Progenitor cell of endocrine pancreas (in vitro differentiated cells): ENCODE results near the gene SOX8. TPM values are rescaled to one million over a fixed set of nuclear protein-coding genes. Genes with fewer than 3 reads are reported as not detected.
A peak's percentile ranks its signal among the peaks of the same experiment; 100 is the strongest.

ENCODE experiments used
- DNase-seq: peaks from one replicate; pipeline ENCODE4 v3.0.0; 2021; ENCODE audit warnings: low spot score; ENCODE audit not compliant: unreplicated experiment
- H3K27ac Mint-ChIP-seq: 2 replicates; pipeline ENCODE4 v1.8.0; 2021; ENCODE audit warnings: mild to moderate bottlenecking, moderate library complexity, mixed read lengths
- H3K27me3 Mint-ChIP-seq: 2 replicates; pipeline ENCODE4 v1.8.0; 2021; ENCODE audit warnings: mixed read lengths
- H3K36me3 Mint-ChIP-seq: 2 replicates; pipeline ENCODE4 v1.8.0; 2022; ENCODE audit warnings: mixed read lengths; ENCODE audit not compliant: insufficient read depth
- H3K4me1 Mint-ChIP-seq: 2 replicates; pipeline ENCODE4 v1.8.0; 2021; ENCODE audit warnings: low read depth, mixed read lengths
- H3K4me3 Mint-ChIP-seq: 2 replicates; pipeline ENCODE4 v1.8.0; 2021; ENCODE audit warnings: low read depth, mild to moderate bottlenecking, moderate library complexity, mixed read lengths
- H3K9me3 Mint-ChIP-seq: 2 replicates; pipeline ENCODE4 v1.8.0; 2021; ENCODE audit warnings: low read depth, mixed read lengths
- CTCF ChIP-seq: fragments of 200-600 bp; sonication (generic); IDR thresholded peaks from one replicate; pipeline ENCODE4 v1.5.0; 2021; ENCODE audit warnings: antibody characterized with exemption, mild to moderate bottlenecking; ENCODE audit not compliant: unreplicated experiment
- total RNA-seq: library from RNA; stranded (reverse); gene quantifications from 2 replicates; pipeline ENCODE4 v1.2.1, GENCODE V29; 2021

The SOX8 gene
- total RNA-seq, 1 donor from 2014 or later, result 6.7 TPM

GRCh38 chr16:983044-984030, 1.8 kb downstream of the SOX8 start:
- TF ChIP-seq CTCF, result no peak
- Mint-ChIP-seq H3K27me3 (peaks cover 33% of the 10 kb centered on the region), H3K4me1 (peaks cover 1% of the 10 kb centered on the region), H3K36me3 (peaks cover 2% of the 10 kb centered on the region), H3K27ac (no peak overlapping the region), H3K4me3 (peak overlapping the region; percentile 58), H3K9me3 (no peaks in the 10 kb centered on the region)
- no peak for DNase-seq

GRCh38 chr16:984121-984694, 2.6 kb downstream of the SOX8 start:
- Mint-ChIP-seq H3K36me3 (peaks cover 2% of the 10 kb centered on the region), H3K4me3 (no peak overlapping the region), H3K9me3 (no peaks in the 10 kb centered on the region), H3K27me3 (peaks cover 25% of the 10 kb centered on the region), H3K27ac (no peak overlapping the region), H3K4me1 (peaks cover 1% of the 10 kb centered on the region)
- DNase-seq, result no peak
- no peak for TF ChIP-seq CTCF

GRCh38 chr16:984736-985636, 3.4 kb downstream of the SOX8 start:
- DNase-seq, result no peak
- Mint-ChIP-seq H3K4me1 (peaks cover 4% of the 10 kb centered on the region), H3K27ac (no peak overlapping the region), H3K4me3 (no peak overlapping the region), H3K9me3 (no peaks in the 10 kb centered on the region), H3K27me3 (peaks cover 22% of the 10 kb centered on the region), H3K36me3 (peaks cover 2% of the 10 kb centered on the region)
- TF ChIP-seq CTCF, result no peak

GRCh38 chr16:985646-986400, 4.3 kb downstream of the SOX8 start:
- Mint-ChIP-seq H3K36me3 (peaks cover 2% of the 10 kb centered on the region), H3K27me3 (peaks cover 22% of the 10 kb centered on the region), H3K4me3 (no peak overlapping the region), H3K9me3 (no peaks in the 10 kb centered on the region), H3K4me1 (peaks cover 4% of the 10 kb centered on the region), H3K27ac (no peak overlapping the region)
- no peak for DNase-seq
- TF ChIP-seq CTCF, result no peak
